ENCODE results near the gene CARHSP1. TPM values are rescaled to one million over a fixed set of nuclear protein-coding genes. Genes with fewer than 3 reads are reported as not detected.

The CARHSP1 gene
- polyA plus RNA-seq, 1 of the 3 experiments (the other 2 are of a cell fraction), result 93.6 TPM

DNA sequence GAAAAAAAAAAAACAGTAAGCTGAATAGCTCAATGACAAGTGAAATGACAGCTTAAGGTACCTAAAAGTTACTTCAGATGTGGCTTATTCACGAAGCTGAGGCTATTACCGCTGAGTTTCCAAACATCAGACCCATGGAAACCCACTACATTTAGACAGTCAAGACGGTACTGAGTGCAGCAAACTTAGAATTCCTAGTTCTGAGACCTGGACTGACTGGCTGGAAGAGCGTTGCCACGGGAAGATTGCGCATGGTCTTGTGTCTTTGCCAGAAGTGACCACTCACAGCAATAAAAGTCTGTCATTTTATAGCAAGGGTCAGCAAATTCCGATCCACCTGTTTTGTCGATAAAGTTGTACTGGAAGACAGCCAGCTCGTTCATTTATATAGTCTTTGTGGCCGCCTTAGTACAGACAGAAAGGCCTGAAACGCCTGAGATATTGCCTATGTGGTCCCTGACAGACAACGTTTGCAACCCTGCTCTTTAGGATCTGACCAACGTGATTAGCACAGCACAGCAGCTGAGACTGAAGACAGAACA, 32.6 kb upstream of the CARHSP1 start:
- CTCF ChIA-PET, result interaction anchor here (1.1 to 2.2 kb wide), 7 partner anchors 10 to 266 kb away, joined by 3 to 10 read pairs (median 4); no protein-coding TSS in a partner anchor

More for the DNA sequence above, 32.6 kb upstream of the CARHSP1 start:
- Histone ChIP-seq H4K20me1 (ENCODE audit: insufficient read depth) (no peaks in the 10 kb centered on the region; the same call in 1 of the 2 replicates), H2AFZ (ENCODE audit: low read depth) (no peak overlapping the region), H3K27ac (ENCODE audit: low read depth in 2 of 2, low read length in 1 of 2) (no peak overlapping the region), H3K27me3 (ENCODE audit: insufficient read depth) (no peaks in the 10 kb centered on the region), H3K4me2 (no peak overlapping the region), H3K4me1 (ENCODE audit: control insufficient read depth in 1 of 2, insufficient read depth in 2 of 2, low read depth in 1 of 2, low read length in 1 of 2) (no peaks in the 10 kb centered on the region), H3K9me3 (no peaks in the 10 kb centered on the region), H3F3A (replicated peaks; ENCODE audit: insufficient read depth) (peaks cover 7% of the 10 kb centered on the region), H3K9me2 (no peaks in the 10 kb centered on the region), H3K9ac (no peak overlapping the region), H3K36me3 (replicated peaks in 1 of 2; ENCODE audit: control insufficient read depth in 1 of 2, insufficient read depth in 2 of 2, low read length in 1 of 2) (peaks cover 70 to 89% of the 10 kb centered on the region in 2 experiments), H3K4me3 (ENCODE audit: low read depth in 2 of 2, low read length in 1 of 2) (no peak overlapping the region), H3K79me2 (ENCODE audit: insufficient read depth) (no peaks in the 10 kb centered on the region)
- POLR2A ChIA-PET, result no interaction called here
- TF ChIP-seq USF1 (IDR thresholded peaks at IDR 0.05; ENCODE audit: borderline replicate concordance, low read depth), result no peak
- no peak for TF ChIP-seq FOXM1 (IDR thresholded peaks at IDR 0.05; ENCODE audit: low read depth)
- no peak for TF ChIP-seq SIN3A (IDR thresholded peaks at IDR 0.05; ENCODE audit: borderline replicate concordance, low read depth, low read length)
- no peak for TF ChIP-seq CTCF (IDR thresholded peaks at IDR 0.05)
- TF ChIP-seq, protein P1, sequence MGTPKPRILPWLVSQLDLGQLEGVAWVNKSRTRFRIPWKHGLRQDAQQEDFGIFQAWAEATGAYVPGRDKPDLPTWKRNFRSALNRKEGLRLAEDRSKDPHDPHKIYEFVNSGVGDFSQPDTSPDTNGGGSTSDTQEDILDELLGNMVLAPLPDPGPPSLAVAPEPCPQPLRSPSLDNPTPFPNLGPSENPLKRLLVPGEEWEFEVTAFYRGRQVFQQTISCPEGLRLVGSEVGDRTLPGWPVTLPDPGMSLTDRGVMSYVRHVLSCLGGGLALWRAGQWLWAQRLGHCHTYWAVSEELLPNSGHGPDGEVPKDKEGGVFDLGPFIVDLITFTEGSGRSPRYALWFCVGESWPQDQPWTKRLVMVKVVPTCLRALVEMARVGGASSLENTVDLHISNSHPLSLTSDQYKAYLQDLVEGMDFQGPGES (IDR thresholded peaks at IDR 0.05; ENCODE audit: low read depth, low read length), result no peak
- no peak for TF ChIP-seq FOXJ3 (CRISPR knock-in tag; IDR thresholded peaks at IDR 0.05)
- TF ChIP-seq GATA2 (CRISPR knock-in tag; IDR thresholded peaks at IDR 0.05), result no peak
- TF ChIP-seq ELF1 (IDR thresholded peaks at IDR 0.05), result no peak
- TF ChIP-seq SMC3 (IDR thresholded peaks at IDR 0.05; ENCODE audit: low read depth, low read length), result no peak
- TF ChIP-seq NFIC (IDR thresholded peaks at IDR 0.05; ENCODE audit: borderline replicate concordance), result no peak
- TF ChIP-seq, protein P2, sequence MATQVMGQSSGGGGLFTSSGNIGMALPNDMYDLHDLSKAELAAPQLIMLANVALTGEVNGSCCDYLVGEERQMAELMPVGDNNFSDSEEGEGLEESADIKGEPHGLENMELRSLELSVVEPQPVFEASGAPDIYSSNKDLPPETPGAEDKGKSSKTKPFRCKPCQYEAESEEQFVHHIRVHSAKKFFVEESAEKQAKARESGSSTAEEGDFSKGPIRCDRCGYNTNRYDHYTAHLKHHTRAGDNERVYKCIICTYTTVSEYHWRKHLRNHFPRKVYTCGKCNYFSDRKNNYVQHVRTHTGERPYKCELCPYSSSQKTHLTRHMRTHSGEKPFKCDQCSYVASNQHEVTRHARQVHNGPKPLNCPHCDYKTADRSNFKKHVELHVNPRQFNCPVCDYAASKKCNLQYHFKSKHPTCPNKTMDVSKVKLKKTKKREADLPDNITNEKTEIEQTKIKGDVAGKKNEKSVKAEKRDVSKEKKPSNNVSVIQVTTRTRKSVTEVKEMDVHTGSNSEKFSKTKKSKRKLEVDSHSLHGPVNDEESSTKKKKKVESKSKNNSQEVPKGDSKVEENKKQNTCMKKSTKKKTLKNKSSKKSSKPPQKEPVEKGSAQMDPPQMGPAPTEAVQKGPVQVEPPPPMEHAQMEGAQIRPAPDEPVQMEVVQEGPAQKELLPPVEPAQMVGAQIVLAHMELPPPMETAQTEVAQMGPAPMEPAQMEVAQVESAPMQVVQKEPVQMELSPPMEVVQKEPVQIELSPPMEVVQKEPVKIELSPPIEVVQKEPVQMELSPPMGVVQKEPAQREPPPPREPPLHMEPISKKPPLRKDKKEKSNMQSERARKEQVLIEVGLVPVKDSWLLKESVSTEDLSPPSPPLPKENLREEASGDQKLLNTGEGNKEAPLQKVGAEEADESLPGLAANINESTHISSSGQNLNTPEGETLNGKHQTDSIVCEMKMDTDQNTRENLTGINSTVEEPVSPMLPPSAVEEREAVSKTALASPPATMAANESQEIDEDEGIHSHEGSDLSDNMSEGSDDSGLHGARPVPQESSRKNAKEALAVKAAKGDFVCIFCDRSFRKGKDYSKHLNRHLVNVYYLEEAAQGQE (IDR thresholded peaks at IDR 0.05; ENCODE audit: low read depth, low read length), result no peak
- no peak for TF ChIP-seq MXI1 (IDR thresholded peaks at IDR 0.05; ENCODE audit: low read depth, low read length)
- WGBS (ENCODE audit: low lambda C conversion rate), result 90% methylated on average over 13 of the region's 13 CpGs
- DNase-seq, result no peak

Measured in SK-N-SH (cell line).